ENCODE measurements around the gene VGLL4.

DNA sequence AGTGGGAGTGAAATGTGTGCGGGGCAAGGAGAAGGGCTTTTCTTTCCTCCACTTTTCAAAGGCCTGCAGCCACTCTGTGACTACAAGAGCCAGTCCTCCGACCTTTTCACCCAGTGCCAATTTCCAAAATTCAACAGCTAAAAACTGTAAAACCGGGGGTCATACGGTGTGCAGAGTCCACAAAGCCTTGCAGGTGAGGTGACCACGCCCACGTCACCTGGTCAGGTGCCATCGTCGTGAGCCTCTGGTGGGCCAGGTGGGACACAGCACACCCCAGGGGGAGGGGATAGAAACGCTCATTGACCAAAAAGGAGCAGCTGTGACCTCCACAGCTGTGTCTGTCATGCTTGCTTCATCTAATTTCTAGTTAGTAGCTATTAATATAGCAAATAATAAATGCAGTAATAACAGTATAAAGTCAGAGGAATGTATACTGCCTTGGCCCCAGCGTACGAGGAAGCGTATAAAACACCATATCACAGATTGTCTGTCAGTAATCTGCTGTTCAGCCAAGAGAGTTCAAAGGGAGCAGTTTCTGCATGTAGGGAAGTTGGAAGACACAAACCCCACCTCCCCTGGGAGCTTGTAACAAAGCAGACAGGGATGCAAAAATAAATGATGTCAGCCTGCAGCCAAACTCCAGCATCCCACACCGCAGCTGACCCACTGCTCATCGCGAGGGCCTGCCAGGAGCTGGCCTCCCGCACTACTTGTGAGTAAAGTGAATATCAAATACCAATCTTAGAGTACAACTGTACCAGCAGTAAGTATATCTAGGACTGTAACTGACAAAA lies 86.7 kb downstream of the VGLL4 start:
- TF ChIP-seq CTCF (IDR thresholded peaks at IDR 0.05; ENCODE audit: insufficient read depth, low read length, poor library complexity, severe bottlenecking) (no peak), EZH2phosphoT487 (conservative IDR thresholded peaks at IDR 0.05; ENCODE audit: low read length) (no peak)
